SKM-1 (cell line): ENCODE data around the gene DPP6.
"Not testable (repeated sequence)": the region's sequence is repeated elsewhere in the genome, so short reads cannot be mapped to it uniquely, and the experiment has no call there.

ENCODE experiments used
- DNase-seq: peaks from one replicate; lab custom pipeline; 2025; ENCODE audit not compliant: unreplicated experiment; lab: John Stamatoyannopoulos, UW

The DPP6 gene

DNA sequence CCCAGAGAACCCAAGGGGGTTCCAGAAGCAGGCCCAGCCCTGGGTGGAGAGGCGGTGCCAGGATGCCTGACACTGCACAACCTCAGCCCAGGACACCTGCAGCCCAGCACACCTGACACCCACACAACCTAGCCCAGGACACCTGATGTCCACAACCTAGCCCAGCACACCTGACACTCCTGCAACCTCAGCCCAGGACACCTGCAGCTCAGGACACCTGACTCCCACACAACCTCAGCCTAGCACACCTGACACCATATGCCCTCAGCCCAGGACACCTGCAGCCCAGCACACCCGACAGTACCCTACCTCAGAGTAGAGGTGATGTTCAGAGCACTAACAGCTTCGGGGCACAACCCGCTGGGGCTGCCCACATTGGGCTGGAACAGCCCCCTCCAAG, 863.4 kb downstream of the DPP6 start:
- DNase-seq, result no peak

DNA sequence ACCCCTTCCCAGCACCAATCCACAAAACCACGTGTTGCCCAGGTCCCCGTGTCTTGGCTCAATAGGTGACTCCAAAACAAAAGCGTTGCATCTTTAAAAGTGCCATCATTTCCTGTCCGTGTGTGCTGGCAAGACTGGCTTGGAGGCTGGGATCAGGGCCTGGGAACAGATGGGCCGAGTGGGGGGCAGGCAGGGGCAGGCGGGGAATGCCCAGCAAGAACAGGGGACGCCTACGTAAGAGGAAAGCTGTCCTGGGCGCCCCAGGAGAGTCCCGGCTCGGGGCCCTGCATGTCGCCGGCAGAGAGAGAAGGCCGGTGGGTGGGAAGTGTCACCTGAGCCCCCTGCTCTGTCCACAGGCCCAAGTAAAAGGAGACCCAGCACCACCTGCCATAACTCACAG, 864.2 kb downstream of the DPP6 start:
- no peak for DNase-seq

DNA sequence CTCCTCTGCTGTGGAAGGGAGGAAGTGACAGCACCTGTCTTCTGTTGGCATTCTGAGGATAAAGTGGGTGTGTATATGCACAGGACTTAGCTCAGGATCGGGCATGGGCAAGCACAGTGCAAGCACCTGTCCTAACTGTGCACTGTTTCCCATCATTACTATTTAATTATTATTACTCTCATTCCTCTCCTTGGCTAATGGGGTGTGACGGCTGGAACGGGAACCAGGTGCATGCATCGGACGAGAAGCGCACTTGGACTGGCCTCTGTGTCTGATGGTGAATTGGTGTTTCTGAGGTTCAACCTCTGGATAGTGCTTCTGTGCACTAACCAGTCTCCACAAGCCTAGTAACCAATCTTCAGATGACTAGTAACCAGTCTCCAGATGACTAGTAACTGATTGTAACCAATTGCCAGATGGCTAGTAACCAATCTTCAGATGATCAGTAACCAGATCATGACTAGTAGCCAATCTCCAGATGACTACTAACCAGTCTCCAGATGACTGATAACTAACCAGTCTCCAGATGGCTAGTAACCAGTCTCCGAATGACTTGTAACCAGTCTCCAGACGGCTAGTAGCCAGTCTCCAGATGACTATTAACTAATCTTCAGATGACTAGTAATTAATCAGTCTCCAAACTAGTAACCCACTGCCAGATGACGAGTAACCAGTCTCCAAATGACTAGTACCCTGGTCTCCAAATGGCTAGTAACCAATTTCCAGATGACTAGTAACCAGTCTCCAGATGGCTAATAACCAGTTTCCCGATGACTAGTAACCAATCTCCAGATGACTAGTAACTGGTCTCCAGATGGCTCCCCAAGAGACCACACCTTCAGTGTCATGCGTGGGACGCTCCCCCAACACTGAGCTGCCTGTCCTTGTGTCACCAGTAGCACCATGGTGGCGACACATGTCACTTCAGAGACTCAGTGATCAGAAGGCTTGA, 864.9 kb downstream of the DPP6 start:
- DNase-seq, result no peak

DNA sequence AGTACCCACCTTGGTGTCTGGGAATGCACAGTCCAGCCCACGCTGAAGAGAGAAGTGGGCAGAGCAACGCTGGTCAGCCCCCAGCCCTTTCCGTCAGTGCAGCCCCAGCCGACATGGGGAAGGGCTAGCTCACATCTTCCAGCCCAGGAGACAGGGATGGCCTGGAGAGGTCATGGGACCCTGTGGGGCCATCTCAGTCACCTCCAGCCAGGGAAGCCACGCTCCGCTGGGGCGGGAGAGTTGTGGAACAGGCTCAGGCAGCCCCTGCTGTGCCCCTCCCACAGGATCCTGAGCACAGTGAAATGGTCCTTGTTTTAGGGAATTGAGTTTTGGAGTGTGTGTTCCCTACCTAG, 865.6 kb downstream of the DPP6 start:
- DNase-seq, result no peak

DNA sequence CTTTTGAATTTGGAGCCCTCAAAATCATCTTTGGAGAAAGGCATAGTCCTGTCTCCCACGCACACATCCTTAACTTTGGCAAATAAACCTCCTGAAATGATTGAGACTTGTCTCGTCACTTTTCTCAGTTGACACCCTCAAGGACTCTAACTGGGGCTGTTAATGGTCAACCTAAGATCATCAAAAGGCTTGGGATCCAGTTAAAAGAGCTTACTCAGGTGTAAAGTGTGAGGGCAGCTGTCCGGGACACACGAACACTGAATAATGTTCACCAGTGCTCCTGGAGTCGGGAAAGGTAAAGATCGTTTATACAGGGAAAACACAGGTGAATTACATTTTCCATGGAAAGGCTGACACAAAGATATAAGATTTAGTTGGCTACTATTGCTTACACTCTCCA, 866.1 kb downstream of the DPP6 start:
- no peak for DNase-seq

DNA sequence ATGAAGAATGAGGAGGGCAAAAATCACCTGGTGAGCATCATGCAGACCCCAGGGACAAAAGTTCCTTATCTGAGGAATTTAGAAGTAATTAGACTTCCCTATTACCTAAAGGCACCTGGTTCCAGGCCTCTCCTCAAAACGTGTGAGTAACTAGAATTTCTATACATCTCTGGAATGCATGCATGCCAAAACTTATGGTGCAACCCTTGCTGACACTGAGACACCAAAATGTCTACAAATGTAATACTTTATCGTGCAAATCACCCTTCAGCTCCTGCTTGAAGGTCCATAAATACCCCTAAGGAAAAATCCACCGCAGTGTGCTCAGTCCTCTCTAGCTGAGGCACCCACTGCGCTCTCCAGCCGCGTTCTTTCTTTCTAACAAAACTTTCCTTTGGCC, 866.5 kb downstream of the DPP6 start:
- no peak for DNase-seq

DNA sequence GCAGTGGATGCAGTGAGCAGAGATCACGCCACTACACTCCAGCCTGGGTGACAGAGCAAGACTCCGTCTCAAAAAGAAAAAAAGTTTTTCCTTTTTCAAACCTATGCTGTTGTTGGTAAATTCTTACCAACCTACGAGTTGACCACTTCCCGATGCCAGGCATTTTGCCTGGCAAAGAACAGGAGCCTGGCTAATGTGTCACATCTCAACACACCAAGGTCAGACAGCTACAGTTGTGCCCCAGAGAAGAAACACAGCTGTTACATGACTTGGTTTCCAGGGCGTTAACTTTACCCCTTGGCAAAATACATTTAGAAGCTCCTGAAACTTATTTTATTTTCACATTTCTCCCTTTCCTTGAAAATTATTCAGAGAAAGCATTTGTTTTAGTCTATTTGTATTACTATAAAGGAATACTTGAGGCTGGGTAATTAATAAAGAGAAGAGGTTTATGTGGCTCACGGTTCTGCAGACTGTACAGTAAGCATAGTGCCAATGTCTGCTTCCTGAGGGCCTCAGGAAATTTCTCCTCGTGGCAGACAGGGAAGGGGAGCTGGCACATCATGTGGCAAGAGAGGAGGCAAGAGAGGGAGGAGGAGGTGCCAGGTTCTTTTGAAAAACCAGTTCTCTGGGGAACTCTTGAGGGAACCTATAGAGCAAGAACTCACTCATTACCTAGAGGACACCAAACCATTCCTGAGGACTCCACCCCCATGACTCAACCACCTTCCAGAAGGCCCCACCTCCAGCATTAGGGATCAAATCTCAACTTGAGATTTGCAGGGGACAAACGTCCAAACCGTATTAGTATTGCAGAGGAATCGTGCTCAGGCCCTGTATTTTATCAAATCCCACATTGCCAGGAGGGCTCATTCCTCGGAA, 867.4 kb downstream of the DPP6 start:
- DNase-seq, result no peak

DNA sequence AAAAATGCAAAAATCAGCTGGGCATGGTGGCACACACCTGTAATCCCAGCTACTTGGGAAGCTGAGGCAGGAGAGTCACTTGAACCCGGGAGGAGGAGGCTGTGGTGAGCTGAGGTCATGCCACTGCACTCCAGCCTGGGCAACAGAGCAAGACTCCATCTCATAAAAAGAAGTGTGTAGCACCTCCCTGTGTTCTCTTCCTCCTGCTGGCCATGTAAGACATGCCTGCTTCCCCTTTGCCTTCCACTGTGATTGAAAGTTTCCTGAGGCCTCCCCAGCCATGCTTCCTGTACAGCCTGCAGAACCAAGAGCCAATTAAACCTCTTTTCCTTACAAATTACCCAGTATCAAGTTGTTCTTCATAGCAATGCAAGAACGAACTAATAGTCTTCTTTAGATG, 870.3 kb downstream of the DPP6 start:
- DNase-seq, result not testable (repeated sequence)

DNA sequence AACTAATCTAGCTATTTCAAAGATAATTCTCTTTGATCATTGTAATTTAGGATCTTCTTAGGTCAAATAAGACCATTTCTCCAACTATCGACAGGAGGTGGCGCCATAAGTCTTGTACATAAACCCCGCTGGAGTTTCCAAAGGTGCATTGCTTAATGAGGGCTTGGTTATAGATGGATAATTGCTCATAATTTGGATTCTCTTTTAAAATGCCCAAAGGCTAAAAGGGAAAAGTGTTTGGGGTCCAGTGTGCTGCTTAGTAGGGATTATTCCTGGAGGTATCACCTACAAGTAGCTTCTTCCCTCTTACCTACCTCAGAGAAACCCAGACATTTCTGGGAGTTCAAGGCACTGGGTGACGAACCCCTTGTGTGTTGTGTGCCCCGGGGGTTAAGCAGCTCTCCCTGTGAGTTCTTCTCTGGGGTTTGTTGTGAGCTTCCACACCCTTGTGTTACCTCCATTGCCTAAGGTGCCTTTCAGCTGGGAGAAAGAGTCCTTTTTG, 875.5 kb downstream of the DPP6 start:
- DNase-seq, result peak; percentile 18

DNA sequence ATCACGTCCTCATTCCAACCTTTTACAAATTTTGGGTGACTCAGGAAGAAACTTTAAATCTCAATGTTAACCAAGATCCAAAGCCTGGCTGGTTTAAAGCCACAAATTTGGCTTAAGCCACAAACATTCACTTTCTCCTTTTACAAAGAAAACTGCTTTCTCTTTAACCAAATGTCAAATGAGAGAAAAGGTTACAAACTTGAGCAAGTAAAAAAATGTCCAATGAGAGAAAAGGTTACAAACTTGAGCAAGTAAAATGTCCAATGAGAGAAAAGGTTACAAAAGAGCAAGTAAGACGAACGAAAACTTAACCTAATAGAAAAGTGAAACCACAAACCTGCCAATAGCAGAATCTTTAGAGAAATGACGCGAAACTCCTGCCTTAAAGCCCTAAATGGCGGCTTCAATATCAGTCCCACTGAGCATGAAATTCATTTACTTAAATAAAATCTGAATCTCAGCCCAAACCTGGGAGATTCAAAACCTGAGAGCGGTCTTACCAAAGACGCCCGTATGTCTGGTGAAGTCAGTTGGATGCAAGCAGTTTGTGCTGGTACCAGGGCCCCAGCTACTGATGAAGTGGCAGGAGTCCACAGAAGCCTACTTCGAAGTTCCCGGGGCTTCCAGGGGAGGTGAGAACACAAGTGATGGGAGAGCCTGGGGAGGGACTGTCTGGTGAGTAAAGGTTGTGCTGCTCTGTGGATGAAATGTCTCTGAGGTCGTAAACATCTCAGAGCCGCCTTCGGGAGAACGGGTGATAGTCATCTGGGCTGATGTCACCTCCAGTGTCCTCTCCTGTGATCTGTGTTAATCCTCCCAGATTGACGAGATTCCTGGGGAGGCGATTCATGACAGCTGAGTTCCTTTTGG, 876.2 kb downstream of the DPP6 start:
- DNase-seq, result peak; percentile 50

DNA sequence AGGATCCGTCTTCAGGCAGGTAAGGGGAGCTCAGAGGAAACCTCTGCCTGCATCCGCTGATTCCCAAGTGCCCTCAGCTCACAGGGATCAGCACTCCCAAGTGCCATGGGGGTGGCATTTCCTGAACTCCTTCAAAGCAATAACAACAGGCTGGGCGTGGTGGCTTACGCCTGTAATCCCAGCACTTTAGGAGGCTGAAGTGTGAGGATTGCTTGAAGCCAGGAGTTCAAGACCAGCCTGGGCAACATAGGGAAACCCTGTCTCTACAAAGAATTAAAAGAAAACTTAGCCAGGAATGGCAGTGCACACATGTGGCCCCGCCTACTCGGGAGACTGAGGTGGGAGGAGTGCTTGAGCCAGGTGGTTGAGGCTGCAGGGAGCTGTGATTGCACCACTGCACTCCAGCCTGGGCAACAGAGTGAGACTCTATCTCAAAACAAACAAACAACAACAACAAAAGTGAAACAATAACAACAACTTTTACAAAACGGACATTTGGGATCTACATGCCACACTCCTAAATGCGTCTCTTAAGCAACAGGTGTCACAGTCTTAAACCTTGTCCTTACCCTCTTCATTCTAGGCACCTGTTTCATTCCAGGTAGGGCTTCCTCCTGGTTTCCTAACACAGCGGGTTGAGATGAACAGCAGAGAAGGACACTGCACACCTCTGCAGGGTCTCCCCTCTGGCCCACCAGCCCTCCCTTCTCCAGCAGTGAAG, 877.0 kb downstream of the DPP6 start:
- no peak for DNase-seq

DNA sequence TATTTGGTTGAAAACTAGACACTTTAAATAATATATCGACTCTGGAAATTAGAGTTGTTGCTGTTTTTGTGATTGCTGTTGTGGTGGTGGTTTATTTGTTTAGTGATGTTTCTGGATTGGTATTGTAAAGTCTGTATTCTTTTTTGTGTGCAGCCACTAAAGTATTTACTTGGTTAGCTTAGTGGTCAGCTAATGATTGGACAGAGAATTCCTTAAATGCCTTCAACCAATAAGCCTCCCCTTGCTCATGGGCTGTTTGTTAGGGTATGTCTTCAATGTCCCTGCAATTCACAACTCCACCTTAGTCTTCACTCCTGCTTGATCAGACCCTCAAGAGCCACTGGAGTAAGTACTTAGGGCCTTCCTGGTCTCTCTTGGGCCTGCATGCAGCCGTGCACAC, 879.7 kb downstream of the DPP6 start:
- DNase-seq, result no peak

DNA sequence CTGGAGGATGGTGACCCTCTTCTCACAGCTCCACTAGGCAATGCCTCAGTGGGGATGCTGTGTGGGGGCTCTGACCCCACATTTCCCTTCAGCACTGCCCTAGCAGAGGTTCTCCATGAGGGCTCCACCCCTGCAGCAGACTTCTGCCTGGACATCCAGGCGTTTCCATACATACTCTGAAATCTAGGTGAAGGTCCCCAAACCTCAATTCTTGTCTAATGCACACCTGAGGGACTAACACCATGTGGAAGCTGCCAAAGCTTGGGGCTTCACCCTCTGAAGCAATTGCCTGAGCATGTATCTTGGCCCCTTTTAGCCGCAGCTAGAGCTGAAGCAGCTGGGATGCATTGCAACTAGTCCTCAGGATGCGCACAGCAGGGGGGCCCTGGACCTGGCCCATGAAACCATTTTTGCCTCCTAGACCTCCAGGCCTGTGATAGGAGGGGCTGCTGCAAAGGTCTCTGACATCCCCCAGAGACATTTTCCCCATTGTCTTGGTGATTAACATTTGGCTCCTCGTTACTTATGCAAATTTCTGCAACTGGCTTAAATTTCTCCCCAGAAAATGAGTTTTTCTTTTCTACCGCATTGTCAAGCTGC, 882.3 kb downstream of the DPP6 start:
- not testable (repeated sequence) for DNase-seq

DNA sequence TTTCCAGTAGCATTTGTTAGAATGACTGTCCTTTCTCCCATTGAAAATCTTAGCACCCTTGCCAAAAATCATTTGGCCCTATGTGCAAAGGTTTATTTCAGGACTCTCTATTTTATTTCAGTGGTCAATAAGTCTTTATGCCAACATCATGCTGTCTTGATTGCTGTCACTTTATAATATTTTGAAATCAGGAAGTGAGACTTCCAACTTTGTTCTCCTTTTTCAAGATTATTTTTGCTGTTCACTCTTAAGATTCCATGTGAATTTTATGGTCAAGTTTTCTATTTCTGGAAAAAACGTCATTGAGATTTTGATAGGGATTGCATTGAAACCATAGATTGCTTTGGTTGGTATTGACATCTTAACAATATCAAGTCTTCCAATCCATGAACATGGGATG, 885.6 kb downstream of the DPP6 start:
- DNase-seq, result no peak

DNA sequence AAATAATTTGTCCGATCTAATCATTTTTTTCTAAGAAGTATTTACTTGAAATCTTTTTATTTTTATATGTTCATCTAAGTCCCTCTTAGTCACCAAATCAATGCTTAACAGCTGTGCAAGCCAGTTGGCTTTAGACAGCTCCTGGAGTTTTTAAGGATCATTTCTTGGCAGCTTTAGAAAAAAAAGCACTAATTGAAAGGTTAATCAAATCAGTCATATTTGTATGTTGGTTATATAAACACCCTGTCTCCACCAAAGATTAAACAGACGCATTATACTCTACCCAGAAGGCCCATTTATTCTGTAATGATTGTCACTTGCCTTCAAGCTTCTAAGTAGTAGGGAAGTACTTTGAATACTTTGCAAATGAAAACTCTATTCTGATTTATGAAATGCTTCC, 890.5 kb downstream of the DPP6 start:
- no peak for DNase-seq
